H54 (cell line): ENCODE results near the gene SLC1A6.
"Not testable (repeated sequence)": the region's sequence is repeated elsewhere in the genome, so short reads cannot be mapped to it uniquely, and the experiment has no call there.

ENCODE experiments used
- DNase-seq: peaks from one replicate; pipeline ENCODE4 v3.0.0; 2011; ENCODE audit warnings: low spot score, mixed read lengths; ENCODE audit not compliant: insufficient read length
- FAIRE-seq: peaks from 3 replicates; lab custom pipeline; 2011; peaks lifted over from hg19 to GRCh38; lab: Jason Lieb, UNC
- POLR2A ChIP-seq: IDR thresholded peaks from 2 replicates; pipeline ENCODE4 v1.6.1; 2011; ENCODE audit warnings: low read depth, mild to moderate bottlenecking, low read length

The SLC1A6 gene

GRCh38 chr19:14977128-14977527 lies 2.5 kb downstream of the SLC1A6 start:
- no peak for DNase-seq
- no peak for FAIRE-seq
- TF ChIP-seq POLR2A: no peak

GRCh38 chr19:14974488-14974887 lies 5.2 kb downstream of the SLC1A6 start:
- DNase-seq: no peak
- no peak for FAIRE-seq
- no peak for TF ChIP-seq POLR2A

- DNase-seq: no peak
- FAIRE-seq: no peak
- no peak for TF ChIP-seq POLR2A
These were observed 7.0 kb downstream of the SLC1A6 start for GRCh38 chr19:14972676-14973075.

- no peak for DNase-seq
- TF ChIP-seq POLR2A: no peak
- FAIRE-seq: no peak
These were observed 8.2 kb downstream of the SLC1A6 start for GRCh38 chr19:14971474-14971873.

- no peak for TF ChIP-seq POLR2A
- FAIRE-seq (no peak), DNase-seq (no peak)
These were observed 11.4 kb downstream of the SLC1A6 start for GRCh38 chr19:14968247-14968646.

- no peak for TF ChIP-seq POLR2A
- FAIRE-seq: no peak
- no peak for DNase-seq
These were observed 17.5 kb downstream of the SLC1A6 start for GRCh38 chr19:14961956-14962685.

GRCh38 chr19:14959263-14959662 lies 20.4 kb downstream of the SLC1A6 start:
- no peak for TF ChIP-seq POLR2A
- DNase-seq: no peak
- FAIRE-seq: no peak

- DNase-seq (no peak), FAIRE-seq (no peak)
- TF ChIP-seq POLR2A: no peak
These were observed 22.2 kb downstream of the SLC1A6 start for GRCh38 chr19:14957464-14957863.

- no peak for FAIRE-seq
- TF ChIP-seq POLR2A: no peak
- DNase-seq: no peak
These were observed 25.5 kb downstream of the SLC1A6 start for GRCh38 chr19:14954071-14954655.

- DNase-seq (no peak), FAIRE-seq (no peak)
- no peak for TF ChIP-seq POLR2A
These were observed 26.9 kb downstream of the SLC1A6 start for GRCh38 chr19:14952767-14953166.

- TF ChIP-seq POLR2A: no peak
- FAIRE-seq: no peak
- DNase-seq: no peak
These were observed 29.2 kb downstream of the SLC1A6 start for GRCh38 chr19:14950421-14950820.

- no peak for DNase-seq
- FAIRE-seq: no peak
- no peak for TF ChIP-seq POLR2A
These were observed 29.8 kb downstream of the SLC1A6 start for GRCh38 chr19:14949876-14950275.

GRCh38 chr19:14949413-14949812 lies 30.3 kb downstream of the SLC1A6 start:
- not testable (repeated sequence) for DNase-seq, FAIRE-seq

GRCh38 chr19:14944456-14944855 lies 35.2 kb downstream of the SLC1A6 start:
- FAIRE-seq: no peak
- TF ChIP-seq POLR2A: no peak

GRCh38 chr19:14943601-14944000 lies 36.1 kb downstream of the SLC1A6 start:
- TF ChIP-seq POLR2A: no peak
- FAIRE-seq (no peak), DNase-seq (no peak)

More at GRCh38 chr19:14944456-14944855, 35.2 kb downstream of the SLC1A6 start:
- DNase-seq: no peak
